Measurements from ENCODE around the gene TBX3. TPM values are rescaled to one million over a fixed set of nuclear protein-coding genes. Genes with fewer than 3 reads are reported as not detected.

Gene TBX3
- total and polyA plus RNA-seq, 2 donors (not counting 3 experiments of a cell fraction or from before 2014, with no cell fraction given): 0.52 to 2.0 TPM

GRCh38 chr12:114697741-114698565 lies 14.0 kb upstream of the TBX3 start:
- Histone ChIP-seq H3K36me3 (ENCODE audit: control insufficient read depth in 2 of 2, extremely low read depth in 1 of 2, insufficient read depth in 2 of 2, low read length in 2 of 2) (no peaks in the 10 kb centered on the region), H3K79me2 (ENCODE audit: control insufficient read depth, insufficient read depth, low read length) (no peaks in the 10 kb centered on the region), H4K20me1 (replicated peaks; ENCODE audit: control insufficient read depth, extremely low read depth, insufficient read depth, low read length) (no peaks in the 10 kb centered on the region), H3K4me1 (ENCODE audit: control insufficient read depth, extremely low read depth, insufficient read depth, low read length) (no peaks in the 10 kb centered on the region), H3K9me3 (replicated peaks; ENCODE audit: control insufficient read depth, insufficient read depth, low read length) (no peaks in the 10 kb centered on the region), H3K9ac (replicated peaks; ENCODE audit: extremely low read depth, insufficient read depth, low read length) (no peak overlapping the region), H3K9me1 (replicated peaks; ENCODE audit: control insufficient read depth, extremely low read depth, insufficient read depth, low read length) (no peaks in the 10 kb centered on the region), H3K4me2 (ENCODE audit: insufficient read depth, low read length) (no peak overlapping the region), H2AFZ (ENCODE audit: low read depth, low read length) (no peak overlapping the region), H3K4me3 (replicated peaks in 1 of 3; ENCODE audit: insufficient read depth in 1 of 3, low read depth in 1 of 3, low read length in 3 of 3) (no peak overlapping the region), H3K27me3 (ENCODE audit: control insufficient read depth in 2 of 2, insufficient read depth in 2 of 2, low read length in 2 of 2) (peaks cover 66 to 81% of the 10 kb centered on the region in 2 experiments), H3K27ac (ENCODE audit: insufficient read depth, low read depth, low read length) (no peak overlapping the region)
- ChIA-PET POLR2A (no interaction called here), CTCF (no interaction called here)
- DNase-seq (ENCODE audit: low read depth, low spot score) (no peak), FAIRE-seq (no peak)
- intact Hi-C loops (cut with micrococcal nuclease) (no loop called here), dilution Hi-C loops (cut with MboI; ENCODE audit: extremely low pct_ligation_motif_present, low sequenced_read_pairs) (no loop called here)
- BruUV-seq (replicated peaks): no TSS peak
- TF ChIP-seq POLR2AphosphoS5 (IDR thresholded peaks at IDR 0.05; ENCODE audit: insufficient read depth, low read depth, low read length) (no peak), EZH2 (IDR thresholded peaks at IDR 0.05; ENCODE audit: borderline replicate concordance, low read depth, low read length, severe bottlenecking) (peak; percentile 17)

DNA sequence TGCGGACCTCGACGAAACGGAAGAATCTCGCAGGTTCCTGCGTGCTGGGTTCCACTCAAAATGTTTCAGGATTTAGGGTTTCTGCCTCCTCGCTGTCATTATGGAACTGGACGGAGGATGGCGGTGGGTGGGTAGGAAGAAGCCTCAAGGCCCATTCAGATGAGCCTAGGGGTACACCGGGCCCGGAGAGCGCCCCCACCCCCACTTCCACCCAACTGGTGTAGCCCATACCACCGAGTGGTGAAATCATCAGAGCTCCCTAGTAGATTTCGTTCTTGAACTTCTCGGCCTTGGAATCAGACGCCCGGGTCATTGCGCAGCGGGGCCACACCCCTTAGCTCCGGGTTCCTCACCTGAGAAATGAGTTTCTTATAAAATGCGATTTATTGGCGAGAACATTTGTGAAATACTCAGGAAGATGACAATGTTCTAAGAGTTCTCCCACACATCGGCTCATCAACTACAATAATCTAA lies 13.3 kb upstream of the TBX3 start:
- Histone ChIP-seq H3K9ac (replicated peaks; ENCODE audit: extremely low read depth, insufficient read depth, low read length) (no peak overlapping the region), H2AFZ (ENCODE audit: low read depth, low read length) (no peak overlapping the region), H3K4me3 (replicated peaks in 1 of 3; ENCODE audit: insufficient read depth in 1 of 3, low read depth in 1 of 3, low read length in 3 of 3) (no peak overlapping the region), H3K4me1 (ENCODE audit: control insufficient read depth, extremely low read depth, insufficient read depth, low read length) (no peaks in the 10 kb centered on the region), H3K9me3 (replicated peaks; ENCODE audit: control insufficient read depth, insufficient read depth, low read length) (no peaks in the 10 kb centered on the region), H3K27ac (ENCODE audit: insufficient read depth, low read depth, low read length) (no peak overlapping the region), H3K27me3 (ENCODE audit: control insufficient read depth in 2 of 2, insufficient read depth in 2 of 2, low read length in 2 of 2) (peaks cover 64 to 83% of the 10 kb centered on the region in 2 experiments), H3K9me1 (replicated peaks; ENCODE audit: control insufficient read depth, extremely low read depth, insufficient read depth, low read length) (no peaks in the 10 kb centered on the region), H3K4me2 (ENCODE audit: insufficient read depth, low read length) (no peak overlapping the region), H4K20me1 (replicated peaks; ENCODE audit: control insufficient read depth, extremely low read depth, insufficient read depth, low read length) (no peaks in the 10 kb centered on the region), H3K79me2 (ENCODE audit: control insufficient read depth, insufficient read depth, low read length) (no peaks in the 10 kb centered on the region), H3K36me3 (ENCODE audit: control insufficient read depth in 2 of 2, extremely low read depth in 1 of 2, insufficient read depth in 2 of 2, low read length in 2 of 2) (no peaks in the 10 kb centered on the region)
- ChIA-PET POLR2A (no interaction called here), CTCF (no interaction called here)
- TF ChIP-seq POLR2A (IDR thresholded peaks at IDR 0.05; ENCODE audit: low read depth, low read length): no peak
- no peak for TF ChIP-seq CTCF (IDR thresholded peaks at IDR 0.05; ENCODE audit: extremely low read depth in 1 of 2, insufficient read depth in 1 of 2, low read depth in 1 of 2, low read length in 2 of 2)
- DNase-seq (ENCODE audit: low read depth, low spot score): no peak
- FAIRE-seq: no peak
- intact Hi-C loops (cut with micrococcal nuclease): no loop called here
- dilution Hi-C loops (cut with MboI; ENCODE audit: extremely low pct_ligation_motif_present, low sequenced_read_pairs): no loop called here
- BruUV-seq (replicated peaks): no TSS peak

Data from endothelial cell of umbilical vein (primary cell).